SK-N-DZ (cell line): ENCODE results near the gene RPRD1A.
A peak's percentile ranks its signal among the peaks of the same experiment; 100 is the strongest.
"Not testable (repeated sequence)": the region's sequence is repeated elsewhere in the genome, so short reads cannot be mapped to it uniquely, and the experiment has no call there.

Experiments
- DNase-seq: peaks from one replicate; pipeline ENCODE4 v3.0.0-alpha.2; 2015; ENCODE audit warnings: low spot score

Gene RPRD1A

GRCh38 chr18:35971661-35972196 is 95.6 kb downstream of the RPRD1A start:
- peak; percentile 45 for DNase-seq

DNA sequence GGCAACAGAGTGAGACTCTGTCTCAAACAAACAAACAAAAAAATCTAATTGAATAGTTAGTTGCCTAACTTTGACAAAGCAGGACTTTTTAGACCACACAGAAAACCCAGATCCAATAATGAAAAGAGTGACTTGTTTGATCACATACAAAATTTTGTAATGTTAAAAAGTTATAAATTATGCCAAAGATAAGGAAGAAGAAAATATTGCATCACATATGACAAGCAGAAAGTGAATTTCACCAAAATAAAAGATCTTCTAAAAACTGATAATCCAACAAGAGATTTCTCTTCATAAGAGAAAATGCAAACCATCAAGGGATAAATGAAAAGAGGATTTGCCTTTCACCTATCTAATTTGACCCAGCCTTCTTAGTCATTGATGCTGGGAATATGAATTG is 97.7 kb downstream of the RPRD1A start:
- no peak for DNase-seq

GRCh38 chr18:35968278-35968880 is 99.0 kb downstream of the RPRD1A start:
- no peak for DNase-seq

- not testable (repeated sequence) for DNase-seq
Measured at GRCh38 chr18:35967866-35968265, 99.5 kb downstream of the RPRD1A start.

GRCh38 chr18:35964319-35964718 is 103.0 kb downstream of the RPRD1A start:
- no peak for DNase-seq

GRCh38 chr18:35962320-35962719 is 105.0 kb downstream of the RPRD1A start:
- DNase-seq = no peak

DNA sequence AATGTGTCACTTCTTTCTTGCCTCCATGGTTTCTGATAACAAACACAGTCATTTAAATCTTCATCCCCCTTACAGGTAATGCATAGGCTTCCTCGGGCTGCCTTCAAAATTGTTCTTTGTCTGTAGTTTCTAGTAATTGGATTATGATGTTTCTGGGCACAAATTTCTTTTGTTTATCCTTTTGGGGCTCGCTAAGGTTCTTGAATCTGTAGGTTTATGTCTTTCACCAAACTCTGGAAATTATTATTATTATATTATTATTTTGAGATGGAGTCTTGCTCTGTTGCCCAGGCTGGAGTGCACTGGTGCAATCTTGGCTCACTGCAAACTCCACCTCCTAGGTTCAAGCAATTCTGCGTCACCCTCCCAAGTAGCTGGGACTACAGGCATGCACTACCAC is 111.1 kb downstream of the RPRD1A start:
- no peak for DNase-seq

GRCh38 chr18:35953688-35954087 is 113.7 kb downstream of the RPRD1A start:
- DNase-seq = no peak

GRCh38 chr18:35950628-35950982 is 116.8 kb downstream of the RPRD1A start:
- no peak for DNase-seq

DNA sequence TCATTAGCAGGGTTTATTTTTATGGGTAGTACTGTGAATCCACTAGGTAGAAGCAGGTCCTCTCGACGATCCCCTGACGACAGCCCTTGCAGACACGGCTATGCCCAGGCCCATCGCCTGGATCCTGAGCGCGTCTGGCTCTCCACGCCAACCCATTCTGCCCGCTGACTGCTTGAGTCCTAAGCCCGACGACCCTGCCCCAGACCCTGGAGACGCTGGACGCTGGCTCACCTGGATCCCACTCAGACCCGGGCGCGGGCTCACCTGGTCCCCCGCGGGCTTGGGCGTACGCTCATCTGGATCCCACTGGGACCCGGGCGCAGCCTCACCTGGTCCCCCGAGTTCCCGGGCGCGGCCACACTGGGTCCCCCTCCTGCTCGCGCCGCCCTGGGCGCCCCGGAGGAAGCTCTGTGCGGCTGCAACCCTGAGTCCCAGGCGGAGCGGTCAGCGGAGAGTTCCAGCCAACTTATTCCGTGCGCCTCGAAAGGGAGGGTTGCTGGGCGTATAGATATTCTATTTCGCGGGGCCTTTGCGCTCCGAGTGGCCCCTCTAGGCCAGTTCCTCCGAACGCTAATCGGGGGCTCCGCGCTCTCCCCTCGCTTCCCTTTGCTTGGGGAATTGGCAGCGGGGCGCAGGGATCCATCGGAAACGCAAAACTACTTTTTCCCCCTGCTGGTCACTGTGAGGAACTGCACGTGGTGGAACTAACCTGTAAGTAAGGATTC is 117.3 kb downstream of the RPRD1A start:
- peak; percentile 63 for DNase-seq

DNA sequence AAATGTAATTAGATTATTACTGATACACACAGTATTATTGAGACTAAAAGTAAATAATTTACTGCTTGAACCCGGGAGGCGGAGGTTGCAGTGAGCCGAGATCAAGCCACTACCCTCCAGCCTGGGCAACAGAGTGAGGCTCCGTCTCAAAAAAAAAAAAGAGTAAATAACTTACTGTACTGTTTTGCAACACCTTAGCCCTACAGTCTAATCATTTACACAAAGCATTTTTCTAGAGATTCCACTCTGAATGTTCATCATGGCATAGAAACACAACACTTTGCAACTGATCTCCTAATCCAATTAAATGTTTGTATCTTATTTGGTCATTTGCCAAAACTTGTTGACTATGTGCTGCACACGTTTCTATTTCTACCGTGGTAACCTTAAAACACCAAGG is 118.3 kb downstream of the RPRD1A start:
- DNase-seq = no peak

DNA sequence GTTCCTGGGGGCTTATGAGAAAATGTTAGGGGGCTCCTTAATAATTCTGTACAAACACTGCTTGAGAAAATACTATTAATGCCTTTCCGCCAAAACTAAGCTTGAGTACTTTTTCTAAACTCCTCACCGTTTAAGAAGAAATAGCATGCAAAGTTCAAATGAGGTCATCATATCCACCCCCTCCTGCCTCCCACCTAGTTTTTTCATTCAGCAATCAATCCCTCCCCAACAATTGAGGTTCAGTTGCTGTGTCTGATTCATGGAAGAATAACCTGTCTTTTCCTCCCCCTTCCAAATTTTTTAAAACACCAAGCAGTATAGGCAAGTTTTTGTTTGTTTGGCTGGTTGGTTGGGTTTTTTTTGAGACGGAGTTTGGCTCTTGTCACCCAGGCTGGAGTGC is 119.3 kb downstream of the RPRD1A start:
- no peak for DNase-seq

- DNase-seq = no peak
Measured at GRCh38 chr18:35942661-35943060, 124.7 kb downstream of the RPRD1A start.

DNA sequence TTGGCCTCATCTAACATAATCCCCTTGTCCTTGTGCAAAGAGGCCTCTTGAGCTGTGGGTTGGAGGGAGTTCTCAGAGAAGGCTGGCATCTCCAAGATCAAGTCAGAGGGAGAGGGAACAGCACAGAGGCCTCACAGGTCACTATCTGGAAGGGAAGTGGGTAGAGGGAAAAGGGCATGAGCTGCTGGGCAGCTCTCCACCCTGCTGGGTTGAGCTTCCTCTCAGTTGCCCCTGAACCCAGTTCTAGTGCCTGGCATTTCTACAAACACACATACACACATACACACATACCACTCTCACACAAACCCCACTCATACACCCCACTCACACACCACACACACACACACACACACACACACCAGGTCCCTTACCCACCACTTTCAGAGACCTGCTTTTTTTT is 125.2 kb downstream of the RPRD1A start:
- DNase-seq = no peak

DNA sequence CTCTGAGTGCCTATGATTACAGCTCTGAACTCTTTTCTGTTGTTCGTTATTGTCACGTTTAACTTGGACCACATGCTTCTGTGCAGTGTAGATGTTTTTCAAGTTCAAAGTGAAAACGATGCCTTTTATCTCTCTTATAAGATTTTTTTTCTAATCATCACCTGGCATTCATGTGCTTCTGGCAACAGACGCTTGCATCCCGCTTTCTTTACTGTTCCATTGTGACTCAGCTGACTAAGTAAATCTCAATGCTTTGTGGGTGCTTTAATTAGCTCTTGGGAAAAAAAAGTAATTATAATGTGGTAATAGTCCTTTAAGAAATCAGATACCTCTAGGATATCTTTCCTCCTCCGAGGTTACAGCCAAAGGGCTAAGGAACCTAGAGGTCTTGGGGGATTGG is 126.1 kb downstream of the RPRD1A start:
- DNase-seq = no peak
